ENCODE data around the gene RO60. TPM values are rescaled to one million over a fixed set of nuclear protein-coding genes. Genes with fewer than 3 reads are reported as not detected.
A peak's percentile ranks its signal among the peaks of the same experiment; 100 is the strongest.
"Not testable (repeated sequence)": the region's sequence is repeated elsewhere in the genome, so short reads cannot be mapped to it uniquely, and the experiment has no call there.

RO60 gene
- 41.8 and 80.2 TPM in 2 replicates for total RNA-seq (2014; rRNA removed; shearing (Covaris generic); ENCODE audit: low replicate concordance)

- peak; percentile 98 for DNase-seq (ENCODE audit: low read depth)
- in situ Hi-C loops (cut with HindIII; ENCODE audit: low pct_unique_long_range_greater_than_20kb, low sequenced_read_pairs), result no loop called here
These were observed at the start of gene RO60, which contains the start of gene UCHL5 for GRCh38 chr1:193059282-193060114. Gene RO60 (plus strand): TSS chr1:193059612. CDS start chr1:193069055, 9,443 bp downstream. Gene UCHL5 (minus strand): TSS chr1:193059360. CDS start chr1:193059260, 100 bp downstream.

- no peak for DNase-seq (ENCODE audit: low read depth)
- in situ Hi-C loops (cut with HindIII; ENCODE audit: low pct_unique_long_range_greater_than_20kb, low sequenced_read_pairs), result loop anchor here (25.0 kb wide), 1 partner anchor 199 kb away; the partner anchor contains the start of gene RGS2
These were observed 48.0 kb upstream of the RO60 start for GRCh38 chr1:193011406-193011805.

GRCh38 chr1:193013005-193013404 lies 46.4 kb upstream of the RO60 start:
- no peak for DNase-seq (ENCODE audit: low read depth)
- in situ Hi-C loops (cut with HindIII; ENCODE audit: low pct_unique_long_range_greater_than_20kb, low sequenced_read_pairs), result loop anchor here (25.0 kb wide), 1 partner anchor 201 kb away; the partner anchor contains the start of gene RGS2

GRCh38 chr1:193013707-193014106 lies 45.7 kb upstream of the RO60 start:
- in situ Hi-C loops (cut with HindIII; ENCODE audit: low pct_unique_long_range_greater_than_20kb, low sequenced_read_pairs), result loop anchor here (25.0 kb wide), 1 partner anchor 201 kb away; the partner anchor contains the start of gene RGS2
- no peak for DNase-seq (ENCODE audit: low read depth)

GRCh38 chr1:193014400-193014799 lies 45.0 kb upstream of the RO60 start:
- no peak for DNase-seq (ENCODE audit: low read depth)
- in situ Hi-C loops (cut with HindIII; ENCODE audit: low pct_unique_long_range_greater_than_20kb, low sequenced_read_pairs), result loop anchor here (25.0 kb wide), 1 partner anchor 202 kb away; the partner anchor contains the start of gene RGS2

GRCh38 chr1:193016788-193017187 lies 42.6 kb upstream of the RO60 start:
- DNase-seq (ENCODE audit: low read depth), result no peak
- in situ Hi-C loops (cut with HindIII; ENCODE audit: low pct_unique_long_range_greater_than_20kb, low sequenced_read_pairs), result loop anchor here (25.0 kb wide), 1 partner anchor 204 kb away; the partner anchor contains the start of gene RGS2

GRCh38 chr1:193019442-193020026 lies 39.9 kb upstream of the RO60 start:
- in situ Hi-C loops (cut with HindIII; ENCODE audit: low pct_unique_long_range_greater_than_20kb, low sequenced_read_pairs), result loop anchor here (25.0 kb wide), 1 partner anchor 207 kb away; the partner anchor contains the start of gene RGS2
- DNase-seq (ENCODE audit: low read depth), result peak; percentile 30

GRCh38 chr1:193025218-193025617 lies 34.2 kb upstream of the RO60 start:
- in situ Hi-C loops (cut with HindIII; ENCODE audit: low pct_unique_long_range_greater_than_20kb, low sequenced_read_pairs), result no loop called here
- no peak for DNase-seq (ENCODE audit: low read depth)

- in situ Hi-C loops (cut with HindIII; ENCODE audit: low pct_unique_long_range_greater_than_20kb, low sequenced_read_pairs), result no loop called here
- DNase-seq (ENCODE audit: low read depth), result no peak
These were observed 29.1 kb upstream of the RO60 start for GRCh38 chr1:193030280-193030679.

- in situ Hi-C loops (cut with HindIII; ENCODE audit: low pct_unique_long_range_greater_than_20kb, low sequenced_read_pairs), result no loop called here
- DNase-seq (ENCODE audit: low read depth), result no peak
These were observed 28.0 kb upstream of the RO60 start for GRCh38 chr1:193031431-193031830.

- in situ Hi-C loops (cut with HindIII; ENCODE audit: low pct_unique_long_range_greater_than_20kb, low sequenced_read_pairs); DNase-seq (ENCODE audit: low read depth): not testable (repeated sequence)
These were observed 26.6 kb upstream of the RO60 start for GRCh38 chr1:193032643-193033427.

- in situ Hi-C loops (cut with HindIII; ENCODE audit: low pct_unique_long_range_greater_than_20kb, low sequenced_read_pairs), result no loop called here
These were observed 25.8 kb upstream of the RO60 start for GRCh38 chr1:193033610-193034009.

GRCh38 chr1:193036337-193037047 lies 22.9 kb upstream of the RO60 start:
- in situ Hi-C loops (cut with HindIII; ENCODE audit: low pct_unique_long_range_greater_than_20kb, low sequenced_read_pairs), result no loop called here

More at GRCh38 chr1:193033610-193034009, 25.8 kb upstream of the RO60 start:
- DNase-seq (ENCODE audit: low read depth), result no peak

GRCh38 chr1:193040011-193040410 lies 19.4 kb upstream of the RO60 start:
- in situ Hi-C loops (cut with HindIII; ENCODE audit: low pct_unique_long_range_greater_than_20kb, low sequenced_read_pairs), result no loop called here

More at GRCh38 chr1:193036337-193037047, 22.9 kb upstream of the RO60 start:
- DNase-seq (ENCODE audit: low read depth), result no peak

GRCh38 chr1:193042766-193043691 lies 16.4 kb upstream of the RO60 start:
- in situ Hi-C loops (cut with HindIII; ENCODE audit: low pct_unique_long_range_greater_than_20kb, low sequenced_read_pairs), result no loop called here
- no peak for DNase-seq (ENCODE audit: low read depth)

More at GRCh38 chr1:193040011-193040410, 19.4 kb upstream of the RO60 start:
- DNase-seq (ENCODE audit: low read depth), result no peak

- DNase-seq (ENCODE audit: low read depth), result not testable (repeated sequence)
These were observed 10.5 kb upstream of the RO60 start for GRCh38 chr1:193048913-193049312.

More at GRCh38 chr1:193048913-193049312, 10.5 kb upstream of the RO60 start:
- in situ Hi-C loops (cut with HindIII; ENCODE audit: low pct_unique_long_range_greater_than_20kb, low sequenced_read_pairs), result not testable (repeated sequence)
